Epithelial cell of proximal tubule (primary cell): Measurements from ENCODE around the gene MRPS11. TPM values are rescaled to one million over a fixed set of nuclear protein-coding genes. Genes with fewer than 3 reads are reported as not detected.
"Not testable (repeated sequence)": the region's sequence is repeated elsewhere in the genome, so short reads cannot be mapped to it uniquely, and the experiment has no call there.

Experiments
- DNase-seq: peaks from one replicate; pipeline ENCODE4 v3.0.0-alpha.2; 2011; ENCODE audit warnings: low read depth
- H3K4me3 ChIP-seq: 2 replicates; pipeline ENCODE4 v1.5.1; 2011; ENCODE audit warnings: low read depth, mild to moderate bottlenecking, low read length
- total RNA-seq: library from RNA; depleted of rRNA; stranded (reverse); fragments of >200 nt; gene quantifications from 2 replicates; pipeline ENCODE4 v1.2.3, GENCODE V29; 2015
- TF ChIP-seq, protein P1 (sequence below): conservative IDR thresholded peaks from 2 replicates; pipeline ENCODE4 v1.5.1; 2012; ENCODE audit warnings: low read depth, mild to moderate bottlenecking, low read length

The MRPS11 gene
- total RNA-seq, 1 donor from 2014 or later = 32.3 TPM

DNA sequence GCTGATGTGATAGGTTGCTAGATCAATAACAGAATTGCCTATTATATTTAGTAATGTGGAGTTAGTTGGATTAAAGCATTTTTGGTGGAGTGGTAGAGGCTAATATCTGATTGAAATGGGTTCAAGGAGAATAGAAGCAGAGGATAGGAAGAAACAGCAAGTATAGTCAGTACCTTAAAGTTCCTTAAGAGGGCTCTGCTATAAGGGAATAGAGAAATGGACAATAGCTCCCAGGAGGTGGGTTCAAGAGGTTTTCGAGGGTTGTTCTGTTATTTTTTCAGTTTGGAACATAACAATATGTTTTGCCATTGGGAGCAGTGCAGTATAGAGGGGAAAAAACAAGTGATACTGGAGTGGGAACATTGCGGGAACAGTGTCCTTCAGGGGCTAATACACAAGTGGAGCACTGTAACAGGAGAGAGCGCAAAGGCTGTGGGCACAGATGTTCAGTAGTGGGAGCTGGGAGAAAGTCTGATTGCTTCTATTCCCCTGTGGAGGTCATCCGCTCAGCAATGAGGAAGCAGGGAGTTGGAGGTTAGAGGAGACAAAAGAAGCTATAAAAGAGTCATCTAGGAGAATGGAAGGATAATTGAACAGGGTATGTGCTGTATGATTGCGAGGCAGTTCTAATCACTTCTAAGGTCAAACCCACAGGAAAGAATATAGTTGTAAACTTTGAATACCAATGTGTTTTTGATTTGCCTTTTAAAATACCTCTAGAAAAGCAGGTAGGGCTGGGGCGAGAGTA is 3.3 kb downstream of the MRPS11 start:
- TF ChIP-seq, protein P1, sequence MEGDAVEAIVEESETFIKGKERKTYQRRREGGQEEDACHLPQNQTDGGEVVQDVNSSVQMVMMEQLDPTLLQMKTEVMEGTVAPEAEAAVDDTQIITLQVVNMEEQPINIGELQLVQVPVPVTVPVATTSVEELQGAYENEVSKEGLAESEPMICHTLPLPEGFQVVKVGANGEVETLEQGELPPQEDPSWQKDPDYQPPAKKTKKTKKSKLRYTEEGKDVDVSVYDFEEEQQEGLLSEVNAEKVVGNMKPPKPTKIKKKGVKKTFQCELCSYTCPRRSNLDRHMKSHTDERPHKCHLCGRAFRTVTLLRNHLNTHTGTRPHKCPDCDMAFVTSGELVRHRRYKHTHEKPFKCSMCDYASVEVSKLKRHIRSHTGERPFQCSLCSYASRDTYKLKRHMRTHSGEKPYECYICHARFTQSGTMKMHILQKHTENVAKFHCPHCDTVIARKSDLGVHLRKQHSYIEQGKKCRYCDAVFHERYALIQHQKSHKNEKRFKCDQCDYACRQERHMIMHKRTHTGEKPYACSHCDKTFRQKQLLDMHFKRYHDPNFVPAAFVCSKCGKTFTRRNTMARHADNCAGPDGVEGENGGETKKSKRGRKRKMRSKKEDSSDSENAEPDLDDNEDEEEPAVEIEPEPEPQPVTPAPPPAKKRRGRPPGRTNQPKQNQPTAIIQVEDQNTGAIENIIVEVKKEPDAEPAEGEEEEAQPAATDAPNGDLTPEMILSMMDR = peak; percentile 25
- no peak for DNase-seq
- H3K4me3 ChIP-seq = no peak overlapping the region

DNA sequence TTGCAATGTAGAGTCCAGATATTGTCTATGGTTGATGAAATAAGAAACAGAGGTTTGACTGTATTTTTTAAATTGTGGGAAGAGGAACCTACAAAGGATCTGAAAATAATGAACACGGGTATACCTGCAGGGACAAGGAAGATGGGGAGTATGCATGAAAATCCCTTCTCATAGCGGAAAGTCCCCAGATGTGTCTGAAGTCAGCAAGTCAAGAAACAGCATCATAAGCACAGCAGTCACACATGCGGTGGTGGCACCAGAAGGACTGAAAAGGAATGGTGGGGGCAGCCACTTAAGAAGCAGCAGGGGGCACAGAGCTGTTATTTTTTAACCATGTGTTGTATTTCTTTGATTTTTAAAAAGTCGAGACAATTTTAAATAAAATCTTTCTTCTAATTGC is 4.7 kb downstream of the MRPS11 start:
- H3K4me3 ChIP-seq = no peak overlapping the region
- TF ChIP-seq, protein P1 = no peak
- no peak for DNase-seq

DNA sequence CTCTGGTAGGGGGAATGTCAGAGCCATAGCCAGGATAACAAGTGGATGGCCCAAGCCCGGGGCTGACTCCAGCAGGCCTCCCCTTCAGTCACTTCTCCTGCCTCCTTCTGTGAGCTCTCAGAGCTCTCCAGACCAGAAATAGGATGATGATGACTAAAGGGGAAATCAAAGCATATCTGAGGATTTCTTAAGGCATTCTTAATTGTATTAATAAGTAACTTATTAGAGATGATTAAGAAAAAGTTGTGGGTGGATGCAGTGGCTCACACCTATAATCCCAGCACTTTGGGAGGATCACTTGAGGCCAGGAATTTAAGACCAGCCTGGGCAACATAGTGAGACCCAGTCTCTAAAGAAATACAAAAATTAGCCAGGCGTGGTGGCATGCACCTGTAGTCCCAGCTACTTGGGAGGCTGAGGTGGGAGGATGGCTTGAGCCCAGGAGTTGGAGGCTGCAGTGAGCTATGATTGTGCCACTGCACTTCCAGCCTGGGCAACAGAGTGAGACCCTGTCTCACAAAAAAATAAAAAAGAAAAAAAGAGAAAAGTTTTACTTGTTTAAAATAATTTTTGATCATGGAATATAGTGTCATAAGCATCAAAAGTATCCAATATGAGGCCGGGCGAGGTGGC is 6.3 kb downstream of the MRPS11 start:
- peak; percentile 72 for DNase-seq
- H3K4me3 ChIP-seq = not testable (repeated sequence)

DNA sequence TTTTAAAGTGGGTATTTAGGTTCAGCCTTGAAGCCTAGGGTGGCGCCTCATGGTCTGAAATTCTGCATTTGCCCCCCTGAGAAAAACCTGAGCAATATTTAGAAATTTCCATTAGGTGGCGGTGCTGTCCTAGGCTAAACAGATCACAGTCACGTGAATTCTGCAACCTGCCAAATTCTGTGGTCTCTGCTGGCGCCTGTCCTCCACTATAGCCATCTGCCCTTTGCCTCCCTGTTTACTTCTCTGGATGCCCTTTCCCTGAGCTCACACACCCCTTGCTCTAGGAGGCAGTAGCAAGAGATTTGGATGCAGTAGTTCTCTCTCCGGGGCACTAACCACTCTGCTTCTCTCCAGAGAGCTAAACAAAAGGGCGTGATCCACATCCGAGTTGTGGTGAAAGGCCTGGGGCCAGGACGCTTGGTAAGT is 9.1 kb downstream of the MRPS11 start:
- no peak for DNase-seq

DNA sequence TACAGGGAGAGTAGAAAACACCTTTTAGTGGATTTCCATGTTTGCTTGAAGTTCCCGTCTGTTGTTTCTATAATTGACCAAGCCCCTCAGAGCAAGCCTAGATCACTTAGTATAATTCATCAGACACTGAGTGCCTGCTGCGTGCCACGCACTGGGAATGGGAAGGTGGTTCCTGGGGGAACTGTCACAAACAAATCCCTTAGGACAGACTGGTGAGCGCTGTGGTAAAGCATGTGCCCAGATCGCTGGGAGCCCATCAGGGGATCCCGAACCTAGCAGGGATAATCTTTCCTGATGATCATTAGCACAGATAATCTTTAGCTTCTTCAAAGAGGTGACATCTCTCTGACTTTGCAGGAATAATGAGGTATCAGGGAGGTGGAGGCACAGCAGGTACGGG is 9.6 kb downstream of the MRPS11 start:
- no peak overlapping the region for H3K4me3 ChIP-seq
- DNase-seq = no peak
- TF ChIP-seq, protein P1 = no peak

More for the DNA sequence above, 9.1 kb downstream of the MRPS11 start:
- no peak overlapping the region for H3K4me3 ChIP-seq
- TF ChIP-seq, protein P1 = peak; percentile 66

DNA sequence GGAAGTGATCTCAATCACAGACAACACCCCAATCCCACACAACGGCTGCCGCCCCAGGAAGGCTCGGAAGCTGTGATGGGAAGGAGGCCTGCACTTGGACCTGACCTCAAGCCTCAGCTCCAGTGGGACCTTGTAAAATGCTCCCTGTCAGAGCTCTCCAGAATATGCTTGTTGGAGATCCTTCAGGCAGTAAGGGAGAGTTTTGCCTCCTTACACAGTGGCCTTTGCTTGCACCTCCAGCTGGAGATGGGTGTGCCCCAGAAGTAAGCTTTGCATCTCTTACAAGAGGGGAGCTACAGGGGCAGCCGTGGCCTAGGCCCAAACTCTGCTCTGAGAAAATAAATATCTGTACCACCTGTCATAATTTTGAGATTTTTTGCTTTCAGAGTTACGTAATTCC is 10.4 kb downstream of the MRPS11 start:
- DNase-seq = no peak
- TF ChIP-seq, protein P1 = no peak
- H3K4me3 ChIP-seq = no peak overlapping the region

DNA sequence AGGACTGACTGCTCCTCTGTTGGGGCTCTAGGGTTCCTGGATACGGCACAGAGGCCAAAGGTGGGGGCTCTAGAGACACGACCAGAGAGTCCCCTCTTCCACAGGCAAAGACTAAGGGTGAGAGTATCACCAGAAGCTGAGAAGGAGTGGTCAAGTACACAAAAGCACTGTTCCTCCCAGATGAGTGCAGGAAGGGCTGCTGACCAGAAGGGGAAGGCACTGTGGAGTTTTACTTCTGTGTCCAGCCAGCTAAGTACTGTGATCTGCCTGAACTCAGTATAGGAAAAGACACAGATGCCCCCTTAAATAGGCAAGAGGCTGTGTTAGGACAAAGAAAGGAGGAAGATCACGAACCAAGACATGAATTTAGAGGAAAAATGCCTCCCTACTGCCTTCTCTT is 11.7 kb downstream of the MRPS11 start:
- TF ChIP-seq, protein P1 = no peak
- H3K4me3 ChIP-seq = no peak overlapping the region
- no peak for DNase-seq
